Islet precursor cell (in vitro differentiated cells): ENCODE measurements around the gene CDRT15L2.
A peak's percentile ranks its signal among the peaks of the same experiment; 100 is the strongest.
"Not testable (repeated sequence)": the region's sequence is repeated elsewhere in the genome, so short reads cannot be mapped to it uniquely, and the experiment has no call there.

Source experiments
- DNase-seq: peaks from one replicate; pipeline ENCODE4 v3.0.0-alpha.2; 2018

The CDRT15L2 gene

DNA sequence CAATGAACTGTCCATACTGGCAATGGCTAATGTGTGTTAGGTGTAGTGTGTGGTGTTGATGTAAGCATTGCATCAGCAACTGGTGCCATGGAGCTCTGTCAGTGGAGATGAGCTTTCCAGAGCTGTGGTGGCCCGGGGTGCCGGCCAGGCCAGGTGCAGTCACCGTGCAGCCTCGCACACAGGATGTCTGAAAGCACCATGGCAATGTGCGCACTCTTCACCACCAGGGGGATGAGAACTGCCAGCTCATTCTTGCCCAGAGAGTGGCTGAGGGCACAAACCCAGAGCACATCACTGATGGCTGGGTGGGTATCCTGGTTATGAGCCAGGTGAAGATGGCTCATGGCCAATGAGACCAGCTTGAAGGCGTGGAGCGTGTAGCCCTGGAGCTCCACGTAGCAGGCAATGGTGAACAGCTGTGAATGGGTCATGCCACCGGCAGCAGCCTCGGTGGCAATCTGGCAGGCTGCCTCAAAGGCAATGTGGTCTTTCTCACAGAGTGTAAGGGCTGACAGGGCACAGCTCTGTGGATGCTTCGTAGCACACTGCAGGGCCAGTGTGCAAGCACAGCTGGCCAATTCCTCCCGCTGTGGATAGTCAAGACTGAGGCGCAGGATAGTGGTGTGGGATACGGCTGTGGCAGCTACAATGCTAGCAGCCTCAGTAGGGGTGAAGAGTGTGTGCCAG lies 4.5 kb downstream of the CDRT15L2 start:
- not testable (repeated sequence) for DNase-seq

DNA sequence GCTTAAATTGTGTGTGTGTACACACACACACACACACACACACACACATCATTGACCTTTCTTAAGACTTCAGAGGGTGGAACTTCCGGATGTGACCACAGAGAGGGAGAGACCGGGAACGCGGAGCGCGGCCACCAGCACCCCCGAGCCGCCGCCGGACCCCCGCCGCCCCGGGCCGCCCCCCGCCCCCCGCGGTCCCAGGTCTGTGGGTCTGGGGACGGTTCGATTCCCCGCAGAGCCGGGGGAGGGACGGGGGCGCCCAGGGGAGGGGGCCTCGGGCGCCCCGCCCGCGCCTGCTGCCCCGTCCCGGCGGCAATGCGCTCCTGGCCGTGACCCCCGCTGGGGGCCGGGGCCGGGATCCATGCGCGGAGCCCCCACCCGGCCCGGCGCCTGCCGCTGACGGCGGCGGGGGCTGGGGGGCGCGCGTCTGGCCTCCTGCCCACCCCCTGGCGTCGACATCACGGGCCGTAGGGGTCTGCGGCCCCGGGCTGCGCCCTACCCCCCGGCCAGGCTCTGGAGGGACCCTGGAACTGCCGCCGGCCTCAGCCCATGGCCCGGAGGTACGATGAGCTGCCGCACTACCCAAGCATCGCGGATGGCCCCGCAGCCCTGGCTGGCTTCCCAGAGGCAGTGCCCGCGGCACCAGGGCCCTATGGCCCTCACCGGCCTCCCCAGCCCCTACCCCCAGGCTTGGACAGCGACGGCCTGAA lies 9.4 kb downstream of the CDRT15L2 start:
- DNase-seq, result peak; percentile 61

DNA sequence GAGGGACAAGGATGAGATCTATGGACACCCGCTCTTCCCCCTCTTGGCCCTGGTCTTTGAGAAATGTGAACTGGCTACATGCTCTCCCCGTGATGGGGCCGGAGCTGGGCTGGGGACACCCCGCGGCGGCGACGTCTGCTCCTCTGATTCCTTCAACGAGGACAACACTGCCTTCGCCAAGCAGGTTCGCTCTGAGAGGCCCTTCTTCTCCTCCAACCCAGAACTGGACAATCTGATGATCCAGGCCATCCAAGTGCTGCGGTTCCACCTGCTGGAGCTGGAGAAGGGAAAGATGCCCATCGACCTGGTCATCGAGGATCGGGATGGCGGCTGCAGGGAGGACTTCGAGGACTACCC lies 9.9 kb downstream of the CDRT15L2 start:
- DNase-seq, result peak; percentile 50

DNA sequence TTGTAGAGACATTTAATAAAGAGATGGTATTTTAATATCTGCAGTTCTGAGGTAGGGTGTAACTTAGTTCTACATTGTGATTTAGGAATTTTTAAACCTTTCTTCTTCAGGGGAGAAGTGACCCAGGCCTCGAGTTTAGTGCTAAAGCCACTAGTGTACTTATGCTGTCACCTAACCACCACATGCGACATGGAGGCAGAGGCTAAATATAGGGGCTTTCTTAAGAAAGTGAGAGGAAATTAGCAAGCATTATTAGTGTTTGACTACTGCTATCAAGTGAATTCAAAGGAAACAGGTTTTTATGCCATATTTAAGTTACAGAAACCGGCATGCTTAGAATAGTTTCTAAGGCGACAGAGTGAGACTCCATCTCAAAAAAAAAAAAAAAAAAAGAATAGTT lies 11.5 kb downstream of the CDRT15L2 start:
- DNase-seq, result not testable (repeated sequence)

DNA sequence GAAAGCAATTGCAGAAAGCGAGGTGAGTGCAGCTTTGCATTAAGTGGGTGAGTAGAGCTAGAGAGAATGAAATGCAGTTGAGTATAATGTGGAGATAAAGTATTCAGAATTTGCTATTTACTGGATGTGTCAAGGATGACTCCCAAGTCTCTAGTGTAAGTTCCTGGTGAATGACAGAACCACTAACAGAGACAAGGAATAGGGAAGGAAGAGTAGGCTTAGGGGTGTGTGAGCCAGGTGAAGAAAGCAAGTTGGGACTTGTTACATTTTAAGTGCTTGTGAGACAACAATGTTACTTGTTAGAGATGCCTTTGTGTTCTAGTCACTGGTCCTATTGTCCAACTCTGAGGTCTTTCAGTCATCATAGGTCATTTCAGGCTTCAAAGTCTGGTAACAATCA lies 26.0 kb downstream of the CDRT15L2 start:
- not testable (repeated sequence) for DNase-seq

DNA sequence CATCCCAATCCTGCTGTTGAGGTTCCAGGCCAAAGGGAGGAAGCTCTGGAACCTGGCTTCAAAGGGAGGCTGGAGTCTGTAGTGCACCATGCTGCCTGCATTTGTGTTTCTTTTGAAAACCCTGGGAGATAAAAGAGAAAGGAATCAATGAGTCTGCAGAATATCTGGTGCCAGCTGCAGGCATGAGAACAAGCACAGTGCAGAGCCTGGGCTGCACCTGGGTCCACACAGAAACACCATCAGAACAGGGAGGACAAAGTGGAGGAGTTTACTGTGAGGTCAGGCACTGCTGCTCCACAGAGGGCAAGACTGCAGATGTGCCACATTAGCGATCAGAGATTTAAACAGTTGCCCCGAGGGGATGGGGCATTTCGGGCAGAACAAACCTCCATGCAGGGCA lies 30.0 kb downstream of the CDRT15L2 start:
- DNase-seq, result not testable (repeated sequence)

DNA sequence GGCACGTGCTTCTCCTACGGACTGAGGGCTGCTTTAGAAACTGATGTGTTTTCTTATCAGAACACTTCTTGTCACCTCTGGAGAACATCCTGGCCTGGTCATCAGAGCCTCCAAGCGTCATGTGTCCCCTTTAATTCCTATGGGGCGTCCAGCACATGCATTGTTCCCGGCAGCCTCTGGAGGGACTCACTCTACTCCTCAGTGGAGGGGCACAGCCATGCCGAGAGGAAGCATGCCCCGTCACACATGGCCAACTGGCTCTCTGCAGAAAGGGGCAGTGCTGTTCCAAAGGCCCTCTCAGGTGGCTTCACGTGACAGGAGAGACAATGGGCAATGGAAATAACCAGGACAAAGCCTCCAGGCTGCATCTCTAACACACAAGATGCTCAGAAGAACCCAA lies 31.8 kb downstream of the CDRT15L2 start:
- DNase-seq, result no peak

DNA sequence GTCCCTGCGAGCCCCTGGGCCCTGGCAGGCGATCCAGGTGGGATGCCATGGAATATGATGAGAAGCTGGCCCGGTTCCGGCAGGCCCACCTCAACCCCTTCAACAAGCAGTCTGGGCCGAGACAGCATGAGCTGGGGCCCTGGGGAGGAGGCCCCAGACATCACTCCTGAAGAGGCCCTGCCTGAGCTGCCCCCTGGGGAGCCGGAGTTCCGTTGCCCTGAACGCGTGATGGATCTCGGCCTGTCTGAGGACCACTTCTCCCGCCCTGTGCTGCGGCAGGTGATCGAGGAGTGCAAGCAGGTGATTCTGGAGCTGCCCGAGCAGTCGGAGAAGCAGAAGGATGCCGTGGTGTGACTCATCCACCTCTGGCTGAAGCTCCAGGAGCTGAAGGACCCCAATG lies 33.1 kb downstream of the CDRT15L2 start:
- peak; percentile 50 for DNase-seq

DNA sequence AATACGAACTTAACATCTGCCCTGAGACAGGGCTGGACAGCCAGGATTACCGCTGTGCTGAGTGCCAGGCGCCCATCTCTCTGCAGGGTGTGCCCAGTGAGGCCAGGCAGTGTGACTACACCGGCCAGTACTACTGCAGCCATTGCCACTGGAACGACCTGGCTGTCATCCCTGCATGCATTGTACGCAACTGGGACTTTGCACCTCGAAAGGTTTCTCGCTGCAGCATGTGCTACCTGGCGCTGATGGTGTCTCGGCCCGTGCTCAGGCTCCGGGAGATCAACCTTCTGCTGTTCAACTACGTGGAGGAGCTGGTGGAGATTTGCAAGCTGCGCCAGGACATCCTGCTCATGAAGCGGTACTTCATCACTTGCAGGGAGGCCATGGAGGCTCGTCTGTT lies 33.7 kb downstream of the CDRT15L2 start:
- no peak for DNase-seq

DNA sequence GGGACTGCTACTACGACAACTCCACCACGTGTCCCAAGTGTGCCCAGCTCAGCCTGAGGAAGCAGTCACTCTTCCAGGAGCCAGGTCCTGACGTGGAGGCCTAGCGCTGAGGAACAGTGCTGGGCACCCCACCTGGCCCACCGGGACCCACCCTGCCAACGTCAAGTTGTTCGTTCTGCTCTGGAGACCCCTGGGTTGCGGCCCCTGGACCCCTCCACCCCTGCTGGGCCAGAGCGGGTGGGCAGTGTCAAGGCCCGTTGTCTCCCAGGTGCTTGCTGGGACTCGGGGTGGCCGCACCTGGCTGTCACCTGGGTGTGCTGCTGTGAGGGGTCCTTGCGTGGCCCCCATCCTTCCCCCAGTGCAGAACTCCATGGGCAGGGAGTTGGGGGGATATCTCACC lies 34.4 kb downstream of the CDRT15L2 start:
- no peak for DNase-seq

DNA sequence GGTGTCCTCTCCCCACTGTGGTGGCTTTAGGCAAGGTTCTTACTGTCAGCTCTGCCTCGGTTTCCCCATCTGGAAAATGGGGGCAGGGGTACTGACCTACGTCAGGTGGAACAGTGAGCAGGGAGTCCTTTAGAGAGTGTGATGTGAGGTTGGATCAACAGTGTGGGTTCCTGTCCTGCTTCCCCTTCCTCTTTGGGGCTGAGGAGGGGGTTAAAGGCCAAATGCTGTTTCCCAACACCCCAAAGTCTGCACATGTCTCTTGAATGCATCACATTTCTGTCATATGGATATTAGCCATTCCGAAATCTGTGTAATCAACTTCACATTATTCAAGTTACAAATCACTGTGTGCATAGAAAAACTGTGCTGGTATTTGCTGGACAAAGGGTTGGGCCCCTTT lies 35.9 kb downstream of the CDRT15L2 start:
- not testable (repeated sequence) for DNase-seq
